ENCODE measurements around the gene PLA2G4A.

The PLA2G4A gene

GRCh38 chr1:186953876-186954275, 125.1 kb downstream of the PLA2G4A start:
- Histone ChIP-seq H3K36me3 (ENCODE audit: insufficient read depth, low read length) (no peaks in the 10 kb centered on the region), H3K4me1 (ENCODE audit: insufficient read depth, low read length, poor library complexity, severe bottlenecking) (no peaks in the 10 kb centered on the region), H3K9me2 (replicated peaks; ENCODE audit: low read depth, low read length) (no peaks in the 10 kb centered on the region), H3K4me2 (ENCODE audit: low read depth, low read length, poor library complexity, severe bottlenecking) (no peak overlapping the region), H3K9ac (ENCODE audit: low read depth, low read length, poor library complexity, severe bottlenecking) (no peak overlapping the region), H3K79me2 (ENCODE audit: insufficient read depth, low read length) (no peaks in the 10 kb centered on the region), H3K27me3 (ENCODE audit: insufficient read depth, low read length, poor library complexity, severe bottlenecking) (no peaks in the 10 kb centered on the region), H2AFZ (ENCODE audit: low read length) (no peak overlapping the region), H3K4me3 (ENCODE audit: low read length, poor library complexity, severe bottlenecking) (no peak overlapping the region), H4K20me1 (ENCODE audit: insufficient read depth, low read length, poor library complexity, severe bottlenecking) (no peaks in the 10 kb centered on the region), H3F3A (ENCODE audit: low read depth) (no peaks in the 10 kb centered on the region), H3K9me3 (ENCODE audit: insufficient read depth, low read depth, low read length) (no peaks in the 10 kb centered on the region)
- TF ChIP-seq CTCF (conservative IDR thresholded peaks at IDR 0.05; ENCODE audit: low read length) (no peak), EZH2phosphoT487 (IDR thresholded peaks at IDR 0.05; ENCODE audit: borderline replicate concordance) (no peak)

GRCh38 chr1:186957314-186957713, 128.6 kb downstream of the PLA2G4A start:
- Histone ChIP-seq H3K4me3 (ENCODE audit: low read length, poor library complexity, severe bottlenecking) (no peak overlapping the region), H2AFZ (ENCODE audit: low read length) (no peak overlapping the region), H3K9me2 (replicated peaks; ENCODE audit: low read depth, low read length) (no peaks in the 10 kb centered on the region), H3K36me3 (ENCODE audit: insufficient read depth, low read length) (no peaks in the 10 kb centered on the region), H3K27me3 (ENCODE audit: insufficient read depth, low read length, poor library complexity, severe bottlenecking) (no peaks in the 10 kb centered on the region), H3F3A (ENCODE audit: low read depth) (no peaks in the 10 kb centered on the region), H4K20me1 (ENCODE audit: insufficient read depth, low read length, poor library complexity, severe bottlenecking) (no peaks in the 10 kb centered on the region), H3K4me1 (ENCODE audit: insufficient read depth, low read length, poor library complexity, severe bottlenecking) (no peaks in the 10 kb centered on the region), H3K79me2 (ENCODE audit: insufficient read depth, low read length) (no peaks in the 10 kb centered on the region), H3K9me3 (ENCODE audit: insufficient read depth, low read depth, low read length) (no peaks in the 10 kb centered on the region), H3K9ac (ENCODE audit: low read depth, low read length, poor library complexity, severe bottlenecking) (no peak overlapping the region), H3K4me2 (ENCODE audit: low read depth, low read length, poor library complexity, severe bottlenecking) (no peak overlapping the region)
- no peak for TF ChIP-seq EZH2phosphoT487 (IDR thresholded peaks at IDR 0.05; ENCODE audit: borderline replicate concordance)
- TF ChIP-seq CTCF (conservative IDR thresholded peaks at IDR 0.05; ENCODE audit: low read length): no peak

GRCh38 chr1:186958520-186958919, 129.8 kb downstream of the PLA2G4A start:
- Histone ChIP-seq H3K9ac (ENCODE audit: low read depth, low read length, poor library complexity, severe bottlenecking) (no peak overlapping the region), H4K20me1 (ENCODE audit: insufficient read depth, low read length, poor library complexity, severe bottlenecking) (no peaks in the 10 kb centered on the region), H3K27me3 (ENCODE audit: insufficient read depth, low read length, poor library complexity, severe bottlenecking) (no peaks in the 10 kb centered on the region), H3K9me2 (replicated peaks; ENCODE audit: low read depth, low read length) (no peaks in the 10 kb centered on the region), H3K9me3 (ENCODE audit: insufficient read depth, low read depth, low read length) (no peaks in the 10 kb centered on the region), H3K4me1 (ENCODE audit: insufficient read depth, low read length, poor library complexity, severe bottlenecking) (no peaks in the 10 kb centered on the region), H3K4me2 (ENCODE audit: low read depth, low read length, poor library complexity, severe bottlenecking) (no peak overlapping the region), H3F3A (ENCODE audit: low read depth) (no peaks in the 10 kb centered on the region), H3K36me3 (ENCODE audit: insufficient read depth, low read length) (no peaks in the 10 kb centered on the region), H2AFZ (ENCODE audit: low read length) (0 out of 2 replicates have a peak overlapping the region, but pooled peaks have one; percentile 55), H3K4me3 (ENCODE audit: low read length, poor library complexity, severe bottlenecking) (no peak overlapping the region), H3K79me2 (ENCODE audit: insufficient read depth, low read length) (no peaks in the 10 kb centered on the region)
- TF ChIP-seq CTCF (conservative IDR thresholded peaks at IDR 0.05; ENCODE audit: low read length) (no peak), EZH2phosphoT487 (IDR thresholded peaks at IDR 0.05; ENCODE audit: borderline replicate concordance) (no peak)

Data from Loucy (cell line).